Mononuclear cell (primary cell): ENCODE results near the gene SHB. TPM values are rescaled to one million over a fixed set of nuclear protein-coding genes. Genes with fewer than 3 reads are reported as not detected.

Experiments
- H3K27me3 ChIP-seq: 2 replicates; pipeline ENCODE4 v1.6.0; 2011; ENCODE audit warnings: low read length, control low read depth; ENCODE audit not compliant: insufficient read depth
- H3K4me1 ChIP-seq: 2 replicates; pipeline ENCODE4 v1.5.1; 2011; ENCODE audit warnings: mild to moderate bottlenecking, low read length, control low read depth; ENCODE audit not compliant: insufficient read depth
- H3K4me3 ChIP-seq: 2 replicates; pipeline ENCODE4 v1.5.1; 2011; ENCODE audit warnings: mild to moderate bottlenecking, low read length, moderate library complexity
- H3K9me3 ChIP-seq: 2 replicates; pipeline ENCODE4 v1.5.1; 2011; ENCODE audit warnings: low read depth, mild to moderate bottlenecking, control low read depth, low read length
- total RNA-seq: library from RNA; depleted of rRNA; stranded (reverse); fragments of >200 nt; gene quantifications from one replicate; pipeline ENCODE4 v1.2.3, GENCODE V29; 2012

Gene SHB
- total RNA-seq, 1 donor, result 5.2 TPM

DNA sequence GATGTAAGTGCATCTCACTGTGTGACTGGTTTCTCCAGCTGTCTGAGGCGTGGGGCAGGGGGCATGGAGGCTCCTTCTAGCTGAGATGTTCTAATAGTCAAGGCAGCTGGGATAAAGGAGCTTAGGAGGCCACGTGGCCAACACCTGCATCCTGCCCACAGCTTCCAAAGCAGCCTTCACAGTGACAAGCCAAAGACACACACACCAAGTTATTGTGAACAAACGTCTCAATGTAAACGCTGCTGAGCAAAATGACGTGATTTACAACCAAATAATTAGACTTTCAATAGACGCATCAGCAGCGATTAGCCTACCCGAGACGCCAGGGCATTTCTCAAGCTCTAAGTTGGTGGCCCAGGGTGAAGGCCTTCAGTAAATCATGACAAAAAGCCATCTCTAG, 141.9 kb downstream of the SHB start:
- Histone ChIP-seq H3K27me3 (no peaks in the 10 kb centered on the region), H3K4me3 (no peak overlapping the region), H3K4me1 (peaks cover 12% of the 10 kb centered on the region), H3K9me3 (no peaks in the 10 kb centered on the region)

DNA sequence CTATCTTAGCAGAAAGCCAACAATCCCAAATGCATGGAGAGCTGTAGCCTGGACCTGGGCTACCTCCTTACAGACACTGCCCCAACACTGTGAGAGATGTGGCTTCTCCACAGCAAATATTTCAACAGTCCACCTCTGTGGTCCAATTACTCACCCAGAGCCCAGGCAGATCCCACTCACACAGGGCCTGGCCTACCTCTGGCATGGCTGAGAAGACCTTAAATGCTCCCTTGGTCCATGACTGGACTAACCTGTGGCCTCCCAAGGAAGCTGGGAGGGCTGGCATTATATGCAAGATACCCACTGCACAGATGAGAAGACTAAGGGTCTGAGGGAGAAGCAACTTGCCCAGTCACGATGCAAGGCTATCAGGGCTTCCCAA, 142.3 kb downstream of the SHB start:
- no peak overlapping the region for H3K4me3 ChIP-seq
- H3K4me1 ChIP-seq, result peaks cover 12% of the 10 kb centered on the region
- no peaks in the 10 kb centered on the region for H3K27me3 ChIP-seq
- H3K9me3 ChIP-seq, result no peaks in the 10 kb centered on the region

DNA sequence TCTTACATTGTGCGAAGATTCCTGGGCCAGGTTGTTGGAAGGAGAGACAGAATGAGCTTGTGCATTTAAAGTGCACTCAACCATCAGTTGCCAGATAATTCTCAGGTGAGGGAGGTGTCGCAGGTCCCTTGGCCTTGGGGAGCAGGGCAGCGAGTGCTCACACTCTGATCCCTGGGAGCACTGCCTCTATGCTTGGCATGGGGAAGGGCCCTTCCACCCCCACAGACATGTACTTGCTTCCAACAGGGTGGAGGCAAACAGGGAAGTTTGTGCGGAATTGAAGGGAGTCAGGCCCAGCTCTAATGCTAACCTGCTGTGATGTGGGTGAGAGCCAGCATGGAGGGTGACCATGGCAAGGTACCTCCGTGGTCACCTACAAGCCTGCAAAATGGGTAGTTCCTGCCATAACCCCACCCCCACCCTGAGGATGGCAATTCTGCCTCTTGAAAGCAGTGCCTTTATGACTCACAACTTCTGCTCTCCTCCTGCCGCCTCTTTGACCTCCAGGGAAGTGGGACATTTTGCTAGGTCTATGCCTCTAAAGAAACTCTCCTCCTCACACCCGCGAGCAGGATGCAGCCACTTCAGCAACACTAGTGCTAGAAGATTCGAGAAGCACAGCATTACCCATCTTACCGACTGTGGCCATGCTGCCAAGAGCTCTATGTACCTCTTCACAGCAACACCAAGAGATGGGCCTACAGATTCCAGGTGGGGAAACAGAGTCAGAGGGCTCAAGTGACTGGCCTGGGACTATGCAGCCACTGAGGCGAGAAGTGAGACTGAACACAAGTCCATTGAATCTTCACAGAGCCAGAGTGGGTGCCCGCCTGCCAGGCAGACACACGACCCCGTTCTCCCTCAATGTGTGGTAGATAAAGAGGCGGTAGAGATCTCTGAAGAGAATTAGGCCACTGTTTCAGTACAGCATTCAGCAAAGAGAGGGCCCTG, 143.0 kb downstream of the SHB start:
- Histone ChIP-seq H3K4me3 (no peak overlapping the region), H3K4me1 (peaks cover 12% of the 10 kb centered on the region), H3K9me3 (no peaks in the 10 kb centered on the region), H3K27me3 (no peaks in the 10 kb centered on the region)

DNA sequence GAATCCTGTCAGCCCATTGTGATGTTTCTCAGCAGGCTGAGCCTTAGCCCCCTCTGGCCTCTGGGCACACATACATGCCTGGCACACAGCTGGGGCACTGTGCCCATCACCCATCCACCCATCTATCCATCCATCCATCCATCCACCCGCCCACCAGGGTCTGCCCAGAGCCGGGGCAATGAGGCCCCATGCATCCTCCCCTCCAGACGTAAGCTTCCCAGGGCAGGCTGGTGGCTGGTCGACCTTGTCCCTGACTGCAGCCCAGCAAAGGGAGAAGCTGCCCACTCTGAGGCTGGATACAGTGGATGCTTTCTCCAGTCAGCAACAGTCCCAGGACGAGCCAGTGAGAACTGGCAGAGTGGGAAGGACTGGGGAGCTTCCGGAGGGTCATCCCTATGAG, 144.0 kb downstream of the SHB start:
- Histone ChIP-seq H3K9me3 (no peaks in the 10 kb centered on the region), H3K4me3 (no peak overlapping the region), H3K4me1 (peaks cover 12% of the 10 kb centered on the region), H3K27me3 (no peaks in the 10 kb centered on the region)

DNA sequence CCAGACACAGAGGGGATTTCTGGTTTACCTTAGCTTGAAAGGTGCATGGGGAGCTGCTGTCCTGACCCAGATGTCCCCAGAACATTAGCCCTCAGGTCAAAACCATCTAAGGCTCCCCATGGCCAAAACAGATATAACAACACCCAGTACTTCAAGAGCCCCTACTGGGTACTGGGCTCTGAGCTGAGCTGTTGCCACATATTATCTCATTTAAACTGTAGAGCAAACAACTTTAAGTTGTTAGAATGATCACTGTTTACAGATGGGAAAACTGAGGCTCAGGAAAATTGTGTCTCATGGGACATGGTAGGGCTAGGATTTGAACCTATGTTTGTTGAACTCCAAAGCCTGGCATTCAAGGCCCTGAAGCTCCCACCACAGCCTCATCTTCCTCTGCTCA, 144.5 kb downstream of the SHB start:
- Histone ChIP-seq H3K4me3 (no peak overlapping the region), H3K27me3 (no peaks in the 10 kb centered on the region), H3K4me1 (peaks cover 10% of the 10 kb centered on the region), H3K9me3 (no peaks in the 10 kb centered on the region)

DNA sequence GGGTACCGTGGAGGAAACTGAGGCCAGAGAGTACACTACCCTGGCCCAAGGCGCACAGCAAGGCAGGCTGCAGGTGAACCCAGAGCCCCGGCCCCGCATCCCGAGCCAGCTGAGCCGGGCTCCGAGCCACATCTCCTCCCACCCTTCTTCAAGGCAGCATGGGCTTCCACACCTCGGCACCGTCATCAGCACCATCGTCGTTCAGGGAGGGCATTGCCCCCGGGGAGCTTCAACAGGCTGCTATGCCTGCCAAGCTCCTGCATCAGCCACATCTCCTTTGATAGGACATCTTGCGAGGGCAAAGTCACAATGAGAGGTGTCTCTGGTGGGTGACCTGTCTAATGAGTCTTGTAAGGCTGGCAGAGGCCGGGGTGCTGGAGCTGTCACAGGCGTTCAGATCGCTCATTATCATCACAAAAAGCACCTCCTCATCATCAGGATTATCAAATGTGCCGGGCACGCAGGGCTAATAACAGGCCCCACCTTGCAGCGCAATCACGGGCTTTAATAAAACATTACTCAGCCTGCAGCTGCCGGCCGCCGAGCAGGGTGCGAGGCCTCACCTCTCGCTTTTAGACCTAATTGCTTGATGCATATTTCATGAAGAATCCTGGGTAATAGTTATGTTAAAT, 145.1 kb downstream of the SHB start:
- no peaks in the 10 kb centered on the region for H3K27me3 ChIP-seq
- no peak overlapping the region for H3K4me3 ChIP-seq
- peaks cover 4% of the 10 kb centered on the region for H3K4me1 ChIP-seq
- no peaks in the 10 kb centered on the region for H3K9me3 ChIP-seq

DNA sequence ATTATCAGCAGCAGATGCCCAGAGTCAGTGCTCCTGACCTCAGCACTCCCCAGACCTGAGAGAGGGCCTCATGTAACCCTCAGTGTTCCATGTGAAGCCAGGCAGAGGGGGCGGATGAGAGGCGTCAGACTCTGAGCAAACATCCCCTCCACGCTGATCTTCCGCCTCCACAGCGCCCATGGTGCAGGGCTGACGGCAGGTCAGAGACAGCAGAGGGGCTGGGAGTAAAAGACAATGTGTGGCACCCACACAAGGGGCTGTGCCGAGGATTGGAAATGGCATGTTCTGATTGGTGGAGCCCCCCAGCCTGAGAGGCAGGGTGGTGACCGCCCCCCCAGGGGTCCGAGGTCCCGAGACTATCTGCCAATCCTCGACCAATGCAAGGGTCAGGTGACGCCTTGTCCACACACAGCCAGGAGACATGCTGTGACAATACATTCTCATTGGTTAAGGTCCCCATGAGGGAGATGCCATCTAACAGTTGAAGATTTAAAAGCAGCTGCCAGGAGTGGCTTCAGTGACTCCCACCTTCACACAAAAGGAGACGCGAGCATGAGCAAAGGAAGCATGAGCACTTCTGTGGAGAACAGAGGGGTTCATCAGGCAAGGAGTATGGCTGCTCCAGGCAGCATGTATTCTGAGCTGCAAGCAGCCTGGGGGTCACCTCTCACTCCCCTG, 145.8 kb downstream of the SHB start:
- H3K4me1 ChIP-seq, result peaks cover 4% of the 10 kb centered on the region
- H3K4me3 ChIP-seq, result no peak overlapping the region

DNA sequence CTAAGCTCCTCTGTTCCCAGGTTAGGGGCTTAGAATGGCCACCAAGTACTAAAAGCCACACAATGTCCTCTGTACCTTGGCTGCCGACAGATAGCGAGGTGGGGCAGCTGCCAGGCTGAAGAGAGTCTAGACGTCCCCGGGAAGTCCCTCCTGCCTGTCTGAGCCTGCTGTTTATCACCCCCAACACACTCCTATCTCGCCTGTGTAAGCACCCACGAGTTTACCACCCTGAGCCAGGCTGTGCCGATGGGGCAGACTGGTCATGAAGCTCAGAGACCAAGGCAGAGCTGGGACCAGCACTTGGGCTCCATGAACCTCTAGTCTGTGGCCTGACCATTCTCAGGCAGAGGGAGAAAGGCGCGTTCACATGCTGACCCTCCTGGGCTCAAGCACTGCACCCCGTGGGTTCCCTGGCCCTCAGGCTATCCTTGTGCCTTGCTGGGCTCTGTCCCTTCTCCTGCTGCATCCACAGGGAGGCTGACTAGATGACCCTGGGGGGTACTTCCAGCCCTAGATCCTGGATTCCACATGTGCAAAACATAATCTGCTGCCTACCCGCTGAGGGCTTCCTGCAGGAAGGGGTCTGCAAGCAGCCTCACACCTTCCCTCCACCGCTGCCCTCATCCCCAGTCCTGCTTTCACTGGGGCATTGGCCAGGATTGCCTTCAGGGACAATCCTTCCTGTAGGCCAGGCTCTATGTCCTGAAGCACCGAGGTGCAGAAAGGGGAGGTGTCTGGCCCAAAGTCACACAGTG, 146.5 kb downstream of the SHB start:
- H3K27me3 ChIP-seq, result no peaks in the 10 kb centered on the region
- H3K9me3 ChIP-seq, result no peaks in the 10 kb centered on the region
- H3K4me3 ChIP-seq, result no peak overlapping the region
- peaks cover 4% of the 10 kb centered on the region for H3K4me1 ChIP-seq

More for the DNA sequence above, 145.8 kb downstream of the SHB start:
- H3K27me3 ChIP-seq, result no peaks in the 10 kb centered on the region
- H3K9me3 ChIP-seq, result no peaks in the 10 kb centered on the region

DNA sequence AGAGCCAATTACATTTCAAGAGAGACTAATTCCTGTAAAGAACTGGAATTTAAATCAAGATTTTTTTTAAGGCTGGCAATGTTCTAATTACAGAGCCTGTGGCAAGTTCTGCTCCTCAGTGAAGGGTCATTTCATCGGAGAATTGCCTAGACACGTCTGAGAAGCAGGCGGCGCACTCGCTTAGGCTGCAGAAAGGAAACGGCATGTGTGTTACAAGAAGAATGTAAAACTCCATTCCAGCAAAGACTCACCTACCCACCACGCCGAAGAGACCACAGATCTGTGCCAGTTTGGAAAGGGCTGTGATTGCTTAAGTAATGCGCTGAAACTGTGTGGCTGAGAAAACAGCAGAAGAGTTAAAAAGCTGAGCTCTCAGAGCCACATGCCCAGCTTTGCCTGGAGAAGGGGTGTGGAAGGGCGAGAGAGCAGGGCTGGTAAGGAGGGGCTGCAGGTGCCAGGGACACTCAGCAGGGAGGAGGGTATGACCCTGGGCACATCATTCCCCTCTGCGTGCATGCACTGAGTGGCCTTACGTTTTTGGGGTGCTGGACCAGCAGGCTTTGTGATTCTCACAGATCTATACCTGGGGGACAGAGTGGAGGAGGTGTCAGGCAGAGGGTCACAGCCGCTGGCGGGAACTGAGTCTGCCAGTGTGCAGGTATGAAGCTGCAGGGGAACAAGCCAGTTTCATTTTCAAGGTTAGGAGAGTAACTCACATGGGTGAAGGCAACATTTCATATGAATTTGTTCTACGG, 147.3 kb downstream of the SHB start:
- no peak overlapping the region for H3K4me3 ChIP-seq
- peaks cover 4% of the 10 kb centered on the region for H3K4me1 ChIP-seq
- no peaks in the 10 kb centered on the region for H3K9me3 ChIP-seq
- no peaks in the 10 kb centered on the region for H3K27me3 ChIP-seq

DNA sequence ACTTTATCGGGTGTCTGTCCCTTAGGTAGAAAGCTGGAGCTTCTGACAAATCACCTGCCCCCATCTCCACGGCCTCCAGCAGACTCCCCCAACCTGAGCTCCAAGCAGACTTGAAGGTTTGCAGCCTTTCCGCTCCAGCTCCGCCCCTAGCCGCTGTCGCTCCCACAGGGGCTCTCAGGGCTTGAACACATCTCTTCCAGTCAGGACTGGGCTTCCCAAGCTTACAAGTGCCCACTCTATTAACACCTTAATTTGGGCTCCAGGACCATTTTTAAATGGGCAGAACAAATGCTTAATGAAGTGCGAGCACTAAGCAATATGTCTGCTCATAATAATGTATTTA, 147.9 kb downstream of the SHB start:
- no peaks in the 10 kb centered on the region for H3K27me3 ChIP-seq
- H3K4me1 ChIP-seq, result peaks cover 2% of the 10 kb centered on the region
- H3K9me3 ChIP-seq, result no peaks in the 10 kb centered on the region
- H3K4me3 ChIP-seq, result no peak overlapping the region

DNA sequence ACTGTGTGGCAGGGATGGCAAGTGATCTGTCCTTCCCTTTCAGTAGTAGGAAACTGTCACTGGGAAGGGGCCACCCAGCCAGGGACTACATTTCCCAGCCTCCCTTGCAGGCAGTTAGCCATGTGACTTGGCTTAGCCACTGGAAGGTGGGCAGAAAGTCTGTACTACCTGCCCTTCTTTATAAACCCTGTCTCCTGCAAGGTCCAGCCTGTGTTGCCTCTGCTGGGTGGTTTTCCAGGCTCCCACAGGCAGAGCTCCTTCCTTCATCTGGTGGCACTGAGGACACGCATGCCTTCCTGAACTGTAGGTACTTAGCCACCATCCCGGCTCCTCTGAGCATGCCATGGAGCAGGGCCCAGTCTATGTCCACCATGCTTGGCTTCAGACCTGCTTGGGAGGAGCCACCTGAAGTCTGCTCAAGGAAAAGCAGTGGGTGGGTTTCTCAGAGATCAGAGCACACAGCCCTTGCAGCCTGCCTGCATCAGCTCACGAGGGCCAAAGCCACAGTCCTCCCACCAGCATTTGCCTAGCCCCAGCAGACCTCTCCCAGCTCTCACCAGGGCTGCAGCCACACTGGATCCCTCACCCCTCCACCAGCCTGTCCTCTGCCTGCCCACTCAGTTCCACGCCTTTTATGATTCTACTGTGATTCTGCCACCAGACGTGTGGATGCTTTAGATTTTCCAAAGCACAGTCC, 148.4 kb downstream of the SHB start:
- H3K4me1 ChIP-seq, result no peaks in the 10 kb centered on the region

DNA sequence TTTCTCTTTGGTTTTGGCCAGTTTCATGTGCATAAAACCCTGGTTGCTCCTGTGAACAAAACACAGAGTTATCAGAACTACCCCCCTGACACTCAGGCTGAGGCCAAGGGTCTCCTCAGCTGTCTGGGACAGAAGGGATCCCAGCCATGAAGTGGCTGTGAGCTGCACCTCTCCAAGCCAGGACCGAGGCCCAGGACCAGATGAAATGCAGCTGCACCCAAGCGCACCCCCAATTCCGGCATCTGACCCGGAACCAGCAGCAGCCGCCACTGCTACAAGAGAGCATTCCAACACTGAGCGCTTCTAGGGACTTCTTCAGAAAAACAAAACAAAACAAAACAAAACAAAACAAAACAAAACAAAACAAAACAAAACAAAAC, 149.1 kb downstream of the SHB start:
- Histone ChIP-seq H3K9me3 (no peaks in the 10 kb centered on the region), H3K4me3 (no peak overlapping the region), H3K4me1 (no peaks in the 10 kb centered on the region), H3K27me3 (no peaks in the 10 kb centered on the region)

More for the DNA sequence above, 148.4 kb downstream of the SHB start:
- Histone ChIP-seq H3K27me3 (no peaks in the 10 kb centered on the region), H3K9me3 (no peaks in the 10 kb centered on the region), H3K4me3 (no peak overlapping the region)

DNA sequence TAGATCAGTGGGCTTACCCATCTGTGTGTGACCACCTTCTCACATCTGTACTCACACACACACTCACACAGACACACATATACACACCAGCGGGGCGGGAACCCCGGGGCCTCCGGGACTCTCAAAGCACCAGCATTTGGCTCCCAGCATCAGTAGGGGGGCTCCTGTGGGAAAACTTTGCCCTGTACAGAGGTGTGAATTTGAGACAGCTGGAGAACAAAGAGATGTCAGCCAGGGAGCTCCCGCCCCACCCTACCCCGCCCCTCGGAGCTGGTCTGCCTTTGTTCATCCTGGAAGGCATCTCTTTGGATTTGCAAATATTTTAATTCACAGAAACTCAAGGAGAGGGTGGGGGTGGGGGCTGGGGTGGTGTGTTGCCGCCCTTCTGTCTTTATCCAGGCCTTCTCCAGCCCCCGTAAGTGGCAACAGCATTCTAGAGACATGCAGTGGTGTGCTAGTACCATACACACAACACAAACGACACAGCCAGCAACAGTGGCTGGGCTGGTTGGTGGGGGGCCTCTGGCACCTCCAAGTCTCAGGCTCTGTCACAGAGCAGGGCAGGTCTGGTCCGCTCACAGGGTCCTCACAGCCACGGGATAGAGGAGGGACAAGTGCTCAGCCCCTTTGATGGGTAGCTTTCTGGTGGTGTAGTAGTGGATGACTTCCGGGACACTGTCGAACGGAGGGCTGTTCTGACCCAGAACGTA, 149.6 kb downstream of the SHB start:
- Histone ChIP-seq H3K4me1 (no peaks in the 10 kb centered on the region), H3K4me3 (no peak overlapping the region), H3K27me3 (no peaks in the 10 kb centered on the region), H3K9me3 (no peaks in the 10 kb centered on the region)
